Heart left ventricle (tissue), 13 donors: ENCODE data around the gene HORMAD2.

Source experiments
- CTCF ChIP-seq, 12 donors: fragments of 200-600 bp; sonication (generic) in 4 of 12; IDR thresholded peaks; one replicate each; pipeline versions ENCODE4 v1.5.0 to v1.8.0; 2018 to 2022; ENCODE audit warnings: antibody characterized with exemption in 12 of 12, mild to moderate bottlenecking in 5 of 12
- POLR2A ChIP-seq, 2 donors: fragments of 450-650 bp; IDR thresholded peaks; one replicate each; pipeline ENCODE4 v1.6.1; 2017; ENCODE audit warnings: antibody characterized with exemption in 2 of 2, mild to moderate bottlenecking in 2 of 2, moderate library complexity in 2 of 2
- donor health status: ischemic (EF 13 %, LVEDD 7.1; RV severe dilation, severe dysfunction).
- donor health status: DM: no; HTN: yes; CAD: no.
- donor health status: DM: no; HTN: no; CAD: no.
- donor health status: ischemic (EF 25% LVEDD 6.9; RV normal size, moderate dysfunction).
- donor health status: ischemic (EF 25% LVEDD 5.7; RV mildly dilated, moderate dysfunction).
- donor health status: ischemic (EF 35%, LVEDD 5.7; RV mildly dilated, moderate dysfunction).
- donor health status: nonischemic (EF 11% LVEDD 7.7; RV severe dilation, severe dysfunction).
- donor health status: DM: yes; HTN: yes; CAD: no.
- donor health status: PGD.
- donor health status: ischemic (EF 29% LVEDD 5.4; RV normal size, mild dysfunction).
- donor health status: nonischemic (EF 23%, LVEDD 6.1; RV moderate dilation, normal function).

- no peak for TF ChIP-seq CTCF (IDR thresholded peaks at IDR 0.05)
- TF ChIP-seq POLR2A (IDR thresholded peaks at IDR 0.05): no peak
Observed at GRCh38 chr22:30044369-30044768, 35.9 kb upstream of the HORMAD2 start.
